Mesendoderm (in vitro differentiated cells): ENCODE measurements around the gene EDN2.

Experiments
- DNase-seq: peaks from one replicate; pipeline ENCODE4 v3.0.0; 2013
- H2AK5ac ChIP-seq: 2 replicates; pipeline ENCODE4 v1.6.1; 2013; ENCODE audit warnings: low read length, inconsistent platforms
- H2BK120ac ChIP-seq: 2 replicates; pipeline ENCODE4 v1.6.1; 2013; ENCODE audit warnings: low read depth, mild to moderate bottlenecking, low read length, moderate library complexity, mixed read lengths
- H2BK15ac ChIP-seq: replicated peaks from 2 replicates; pipeline ENCODE4 v1.6.1; 2013; ENCODE audit warnings: low read depth, mild to moderate bottlenecking, moderate library complexity
- H2BK5ac ChIP-seq: 2 replicates; pipeline ENCODE4 v1.6.1; 2013; ENCODE audit warnings: low read length, inconsistent platforms
- H3K18ac ChIP-seq: 2 replicates; pipeline ENCODE4 v1.6.1; 2013; ENCODE audit warnings: mild to moderate bottlenecking, low read length, mixed read lengths
- H3K23ac ChIP-seq: one replicate; pipeline ENCODE4 v1.6.1; 2013; ENCODE audit warnings: low read length
- H3K27ac ChIP-seq: 2 replicates; pipeline ENCODE4 v1.5.1; 2013; ENCODE audit warnings: low read depth, mild to moderate bottlenecking, inconsistent platforms, low read length, moderate library complexity
- H3K27me3 ChIP-seq: 2 replicates; pipeline ENCODE4 v1.6.1; 2013; ENCODE audit warnings: low read length, control low read depth, mild to moderate bottlenecking, inconsistent platforms; ENCODE audit not compliant: insufficient read depth, poor library complexity
- H3K36me3 ChIP-seq: 2 replicates; pipeline ENCODE4 v1.6.1; 2013; ENCODE audit warnings: low read length, inconsistent platforms; ENCODE audit not compliant: control insufficient read depth, insufficient read depth
- H3K4ac ChIP-seq: one replicate; pipeline ENCODE4 v1.6.1; 2013; ENCODE audit warnings: low read depth, mild to moderate bottlenecking, low read length, moderate library complexity
- H3K4me1 ChIP-seq: 2 replicates; pipeline ENCODE4 v1.6.1; 2013; ENCODE audit warnings: low read depth, low read length, inconsistent platforms; ENCODE audit not compliant: control insufficient read depth
- H3K4me2 ChIP-seq: 2 replicates; pipeline ENCODE4 v1.6.1; 2013; ENCODE audit warnings: low read length
- H3K4me3 ChIP-seq: 2 replicates; pipeline ENCODE4 v1.5.1; 2013; ENCODE audit warnings: mild to moderate bottlenecking, low read length
- H3K56ac ChIP-seq: one replicate; pipeline ENCODE4 v1.6.1; 2013; ENCODE audit warnings: low read length
- H3K79me1 ChIP-seq: 2 replicates; pipeline ENCODE4 v1.6.1; 2013; ENCODE audit warnings: low read length, inconsistent platforms
- H3K79me2 ChIP-seq: 2 replicates; pipeline ENCODE4 v1.6.1; 2013; ENCODE audit warnings: mild to moderate bottlenecking, low read length; ENCODE audit not compliant: control insufficient read depth, insufficient read depth
- H3K9ac ChIP-seq: 2 replicates; pipeline ENCODE4 v1.6.1; 2013; ENCODE audit warnings: low read length, inconsistent platforms
- H4K5ac ChIP-seq: one replicate; pipeline ENCODE4 v1.6.1; 2013; ENCODE audit warnings: low read length
- H4K8ac ChIP-seq: one replicate; pipeline ENCODE4 v1.6.1; 2013; ENCODE audit warnings: low read depth, mild to moderate bottlenecking, control low read depth, low read length, moderate library complexity
- WGBS: extraction: QIAGEN DNeasy Blood & Tissue Kit; methylation state at CpG from one replicate; pipeline ENCODE4 v1.1.7; 2013; ENCODE audit warnings: low lambda C conversion rate, missing lambda C conversion rate; ENCODE audit not compliant: insufficient coverage; ENCODE audit errors: extremely low coverage; 5-methylcytosine and 5-hydroxymethylcytosine counted together

EDN2 gene

GRCh38 chr1:41482001-41482765 lies 2.3 kb downstream of the EDN2 start:
- H3K4me2 ChIP-seq, result no peak overlapping the region
- no peaks in the 10 kb centered on the region for H3K79me2 ChIP-seq
- H3K23ac ChIP-seq, result no peak overlapping the region
- peak overlapping the region; percentile 4 for H3K4ac ChIP-seq
- WGBS, result no CpG with 5 or more reads among the region's 18 CpGs
- H3K79me1 ChIP-seq, result no peaks in the 10 kb centered on the region
- peak overlapping the region; percentile 47 for H3K56ac ChIP-seq
- H3K4me3 ChIP-seq, result no peak overlapping the region
- peaks cover 13% of the 10 kb centered on the region for H3K4me1 ChIP-seq
- peak overlapping the region; percentile 69 for H3K18ac ChIP-seq
- no peak overlapping the region for H4K5ac ChIP-seq
- no peak overlapping the region for H2BK15ac ChIP-seq
- H2BK120ac ChIP-seq, result no peak overlapping the region
- H3K27me3 ChIP-seq, result no peaks in the 10 kb centered on the region
- no peak overlapping the region for H2BK5ac ChIP-seq
- no peak for DNase-seq
- H4K8ac ChIP-seq, result no peak overlapping the region
- no peak overlapping the region for H3K27ac ChIP-seq
- H3K36me3 ChIP-seq, result no peaks in the 10 kb centered on the region
- H3K9ac ChIP-seq, result no peak overlapping the region
- H2AK5ac ChIP-seq, result no peak overlapping the region

- no peak overlapping the region for H4K5ac ChIP-seq
- H3K79me1 ChIP-seq, result no peaks in the 10 kb centered on the region
- DNase-seq, result no peak
- H3K4ac ChIP-seq, result no peak overlapping the region
- no peaks in the 10 kb centered on the region for H3K36me3 ChIP-seq
- H2BK120ac ChIP-seq, result no peak overlapping the region
- H3K79me2 ChIP-seq, result no peaks in the 10 kb centered on the region
- H2BK5ac ChIP-seq, result no peak overlapping the region
- H2AK5ac ChIP-seq, result no peak overlapping the region
- no peak overlapping the region for H2BK15ac ChIP-seq
- H3K4me2 ChIP-seq, result no peak overlapping the region
- no peak overlapping the region for H3K56ac ChIP-seq
- no peaks in the 10 kb centered on the region for H3K27me3 ChIP-seq
- H3K23ac ChIP-seq, result no peak overlapping the region
- WGBS, result no CpG with 5 or more reads among the region's 15 CpGs
- no peak overlapping the region for H3K4me3 ChIP-seq
- no peak overlapping the region for H3K9ac ChIP-seq
- no peak overlapping the region for H3K18ac ChIP-seq
- no peak overlapping the region for H4K8ac ChIP-seq
- H3K27ac ChIP-seq, result no peak overlapping the region
- H3K4me1 ChIP-seq, result peaks cover 8% of the 10 kb centered on the region
Measured at GRCh38 chr1:41481109-41481775, 3.2 kb downstream of the EDN2 start.

DNA sequence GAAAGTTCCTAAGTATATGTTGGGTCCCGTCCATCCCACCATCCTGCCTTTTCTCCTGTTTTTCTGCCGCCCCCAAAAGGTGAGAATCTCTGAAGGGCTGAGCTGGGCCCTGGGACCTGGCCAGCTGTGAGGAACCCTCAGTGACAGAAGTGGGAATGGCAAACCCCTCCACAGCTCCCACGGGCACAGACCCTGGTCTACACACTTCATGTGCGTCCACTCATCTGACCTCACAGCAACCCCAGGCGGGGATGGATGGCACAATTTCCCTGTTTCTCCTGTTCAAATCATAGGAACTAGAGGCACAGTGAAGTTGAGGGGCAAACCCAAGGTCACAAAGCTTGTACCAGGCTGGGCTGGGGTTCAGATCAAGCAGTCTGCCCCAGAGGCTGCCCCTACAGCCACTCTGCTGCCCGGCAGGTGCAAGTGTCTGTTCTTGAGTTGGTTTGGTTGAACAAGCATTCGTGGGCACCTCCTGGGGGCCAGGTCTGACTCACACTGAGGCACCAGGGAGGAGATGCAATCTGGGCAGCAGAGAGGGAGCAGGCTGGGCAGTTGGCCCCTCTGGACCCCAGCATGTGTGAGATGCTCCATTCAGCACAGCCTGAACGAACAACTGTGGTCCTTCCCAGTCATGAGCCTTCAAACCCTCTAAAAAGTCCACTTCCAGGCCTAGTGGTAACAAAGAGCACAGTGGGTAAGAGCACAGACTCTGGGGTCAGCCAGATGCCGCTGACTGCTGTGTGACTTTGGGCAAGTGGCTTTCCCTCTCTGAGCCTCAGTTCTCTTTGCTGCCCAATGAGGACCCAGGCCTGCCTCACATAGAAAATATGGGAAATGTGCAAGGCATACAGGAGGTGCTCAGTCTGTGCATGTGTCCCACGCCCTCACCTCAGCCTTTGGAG lies 4.0 kb downstream of the EDN2 start:
- H3K79me2 ChIP-seq, result no peaks in the 10 kb centered on the region
- no peak overlapping the region for H3K4me2 ChIP-seq
- no peak overlapping the region for H3K23ac ChIP-seq
- no peak overlapping the region for H3K9ac ChIP-seq
- H3K56ac ChIP-seq, result no peak overlapping the region
- no peaks in the 10 kb centered on the region for H3K27me3 ChIP-seq
- H2BK120ac ChIP-seq, result no peak overlapping the region
- no peak overlapping the region for H4K8ac ChIP-seq
- no peak for DNase-seq
- H3K4me1 ChIP-seq, result peaks cover 3% of the 10 kb centered on the region
- no peak overlapping the region for H3K4me3 ChIP-seq
- H4K5ac ChIP-seq, result no peak overlapping the region
- H3K36me3 ChIP-seq, result no peaks in the 10 kb centered on the region
- WGBS, result no CpG with 5 or more reads among the region's 10 CpGs
- H2BK15ac ChIP-seq, result no peak overlapping the region
- H2AK5ac ChIP-seq, result no peak overlapping the region
- no peak overlapping the region for H3K4ac ChIP-seq
- H3K79me1 ChIP-seq, result no peaks in the 10 kb centered on the region
- no peak overlapping the region for H3K27ac ChIP-seq
- no peak overlapping the region for H2BK5ac ChIP-seq
- no peak overlapping the region for H3K18ac ChIP-seq

DNA sequence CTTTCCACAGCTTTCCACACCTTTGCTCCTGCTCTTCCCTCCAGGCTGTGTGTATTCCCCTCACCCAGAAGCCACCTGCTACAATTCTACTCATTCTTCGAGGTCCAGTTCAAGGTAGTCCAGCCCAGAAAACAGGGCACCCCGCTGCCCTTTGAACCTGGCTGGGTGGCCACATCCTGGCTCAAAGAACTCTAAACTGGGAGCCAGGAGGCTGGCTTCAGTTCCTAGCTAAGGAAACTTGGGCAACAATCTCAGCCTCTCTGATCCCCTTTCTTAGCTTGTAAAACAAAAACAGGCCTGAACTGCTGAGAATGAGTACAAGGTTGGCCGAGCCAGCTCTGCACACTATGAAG lies 4.7 kb downstream of the EDN2 start:
- Histone ChIP-seq H3K27me3 (no peaks in the 10 kb centered on the region), H3K4me3 (no peak overlapping the region), H2BK120ac (no peak overlapping the region), H3K79me1 (no peaks in the 10 kb centered on the region), H2BK5ac (no peak overlapping the region), H3K9ac (no peak overlapping the region), H3K23ac (no peak overlapping the region), H3K18ac (no peak overlapping the region), H4K5ac (no peak overlapping the region), H3K79me2 (no peaks in the 10 kb centered on the region), H4K8ac (no peak overlapping the region), H3K4me1 (no peaks in the 10 kb centered on the region), H3K27ac (no peak overlapping the region), H3K56ac (no peak overlapping the region), H2AK5ac (no peak overlapping the region), H3K4me2 (no peak overlapping the region), H3K36me3 (no peaks in the 10 kb centered on the region), H3K4ac (no peak overlapping the region), H2BK15ac (no peak overlapping the region)
- WGBS, result no CpG with 5 or more reads among the region's 3 CpGs
- DNase-seq, result no peak

- no peak overlapping the region for H2AK5ac ChIP-seq
- WGBS, result no CpG with 5 or more reads among the region's 19 CpGs
- no peak overlapping the region for H2BK15ac ChIP-seq
Measured at GRCh38 chr1:41479000-41479807, 5.3 kb downstream of the EDN2 start.

More at GRCh38 chr1:41479000-41479807, 5.3 kb downstream of the EDN2 start:
- Histone ChIP-seq H2BK5ac (no peak overlapping the region), H3K9ac (no peak overlapping the region), H4K5ac (no peak overlapping the region), H3K27me3 (no peaks in the 10 kb centered on the region), H3K4me1 (no peaks in the 10 kb centered on the region), H3K4ac (no peak overlapping the region), H3K23ac (no peak overlapping the region), H3K36me3 (no peaks in the 10 kb centered on the region), H3K4me3 (no peak overlapping the region), H2BK120ac (no peak overlapping the region), H3K4me2 (no peak overlapping the region), H3K56ac (no peak overlapping the region), H3K79me2 (no peaks in the 10 kb centered on the region), H3K79me1 (no peaks in the 10 kb centered on the region), H4K8ac (no peak overlapping the region), H3K18ac (no peak overlapping the region), H3K27ac (no peak overlapping the region)
- no peak for DNase-seq
